Measurements from ENCODE around the gene HBA2.

DNA sequence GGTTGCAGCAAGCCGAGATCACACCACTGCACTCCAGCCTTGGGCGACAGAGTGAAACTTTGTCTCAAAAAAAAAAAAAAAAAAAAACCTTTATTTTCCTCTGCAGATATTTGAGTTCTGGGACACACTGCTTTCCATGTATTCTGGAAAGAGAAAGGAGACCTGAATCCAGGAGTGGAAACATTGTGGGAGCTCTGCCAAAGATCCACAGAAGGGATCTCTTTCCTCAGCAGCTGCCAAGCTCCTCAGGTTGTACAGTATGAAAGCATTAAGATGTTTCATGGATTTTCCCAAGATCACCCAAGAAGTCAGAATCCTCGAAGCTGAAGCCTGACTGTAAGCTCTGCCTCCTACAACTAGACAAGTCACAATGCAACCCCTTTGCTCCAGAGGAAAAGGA, 47.7 kb upstream of the HBA2 start:
- TF ChIP-seq, protein P1, sequence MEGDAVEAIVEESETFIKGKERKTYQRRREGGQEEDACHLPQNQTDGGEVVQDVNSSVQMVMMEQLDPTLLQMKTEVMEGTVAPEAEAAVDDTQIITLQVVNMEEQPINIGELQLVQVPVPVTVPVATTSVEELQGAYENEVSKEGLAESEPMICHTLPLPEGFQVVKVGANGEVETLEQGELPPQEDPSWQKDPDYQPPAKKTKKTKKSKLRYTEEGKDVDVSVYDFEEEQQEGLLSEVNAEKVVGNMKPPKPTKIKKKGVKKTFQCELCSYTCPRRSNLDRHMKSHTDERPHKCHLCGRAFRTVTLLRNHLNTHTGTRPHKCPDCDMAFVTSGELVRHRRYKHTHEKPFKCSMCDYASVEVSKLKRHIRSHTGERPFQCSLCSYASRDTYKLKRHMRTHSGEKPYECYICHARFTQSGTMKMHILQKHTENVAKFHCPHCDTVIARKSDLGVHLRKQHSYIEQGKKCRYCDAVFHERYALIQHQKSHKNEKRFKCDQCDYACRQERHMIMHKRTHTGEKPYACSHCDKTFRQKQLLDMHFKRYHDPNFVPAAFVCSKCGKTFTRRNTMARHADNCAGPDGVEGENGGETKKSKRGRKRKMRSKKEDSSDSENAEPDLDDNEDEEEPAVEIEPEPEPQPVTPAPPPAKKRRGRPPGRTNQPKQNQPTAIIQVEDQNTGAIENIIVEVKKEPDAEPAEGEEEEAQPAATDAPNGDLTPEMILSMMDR (IDR thresholded peaks at IDR 0.05) = no peak
- no peak for TF ChIP-seq POLR2A (IDR thresholded peaks at IDR 0.05)

Data from lower leg skin (tissue), 3 donors.